Pancreas (tissue), 10 donors: ENCODE measurements around the gene ARHGAP22. TPM values are rescaled to one million over a fixed set of nuclear protein-coding genes. Genes with fewer than 3 reads are reported as not detected.

Experiments used
- ATAC-seq, 4 donors: fragments of 200-7000 bp; cut with Tn5 transposase; one replicate each; pipeline versions ENCODE4 v1.8.0 to v1.9.1; 2020; ENCODE audit warnings: mild to moderate bottlenecking in 4 of 4, moderate library complexity in 4 of 4
- DNase-seq, 6 donors: peaks; one replicate each; pipeline ENCODE4 v3.0.0-alpha.2; 2020
- FAIRE-seq: peaks from 2 replicates; lab custom pipeline; 2012; peaks lifted over from hg19 to GRCh38; lab: Jason Lieb, UNC
- H3K27ac ChIP-seq, 4 donors: fragments of 200-600 bp; sonication (generic); 1 replicate in 3 of 4; 2 replicates in 1 of 4; pipeline versions ENCODE4 v1.5.0 to v1.8.0; 2020
- H3K27me3 ChIP-seq, 4 donors: fragments of 200-600 bp; one replicate each; pipeline ENCODE4 v1.8.0; 2021
- H3K36me3 ChIP-seq, 3 donors: fragments of 200-600 bp; sonication (generic) in 1 of 3; one replicate each; pipeline versions ENCODE4 v1.5.0 to v1.8.0; 2020 to 2021
- H3K4me1 ChIP-seq, 3 donors: fragments of 200-600 bp; one replicate each; pipeline ENCODE4 v1.8.0; 2021
- H3K4me3 ChIP-seq, 4 donors: fragments of 200-600 bp; sonication (generic) in 2 of 4; one replicate each; pipeline versions ENCODE4 v1.5.0 to v1.8.0; 2020 to 2021
- H3K9me3 ChIP-seq, 4 donors: fragments of 200-600 bp; one replicate each; pipeline ENCODE4 v1.8.0; 2021
- WGBS, 2 donors: extraction: QIAGEN DNeasy Blood & Tissue Kit; methylation state at CpG; one replicate each; pipeline ENCODE4 v1.1.7; 2013; 5-methylcytosine and 5-hydroxymethylcytosine counted together
- intact Hi-C, 3 donors: fragments of 100-400 bp; cut with DNase I; formaldehyde crosslinking; loops; one replicate each; pipeline versions ENCODE4 v1.11.1 to v1.14.2; 2022
- polyA plus RNA-seq, 2 donors: library from polyadenylated mRNA; stranded (reverse); fragments of 200-250 nt; gene quantifications; one replicate each; pipeline ENCODE4 v1.2.3, GENCODE V29; 2013
- total RNA-seq, 6 donors: library from RNA; stranded (reverse); fragmentation: NEBNext Ultra II Directional in 4 of 6; extraction: Animal tissue kit (Norgen Biotek cat#: 25700) in 4 of 6; gene quantifications; one replicate each; pipeline versions ENCODE4 v1.2.1 to v1.2.4, GENCODE V29; 2021 to 2023
- TF ChIP-seq, protein P1 (sequence below), 4 donors: fragments of 200-600 bp; sonication (generic) in 3 of 4; IDR thresholded peaks; one replicate each; pipeline versions ENCODE4 v1.5.0 to v1.8.0; 2021; ENCODE audit warnings: antibody characterized with exemption in 4 of 4
- donor health status: healthy with polysubstance abuse.
- donor health status: DM: no; HTN: no; CAD: no; lungs with moderate emphysema.
- donor health status: DM: no; HTN: no; CAD: no.
- donor health status: control.
- donor health status: control.
- donor health status: Bipolar disorder and iron deficiency.
- donor health status: DM: yes; HTN: yes; CAD: no.
- donor health status: DM: no; HTN: no; CAD: no.
- donor health status: DM: no; HTN: no; CAD: no.
- donor health status: DM: yes; HTN: yes; CAD: no.

Gene ARHGAP22
- total and polyA plus RNA-seq, 8 donors: 1.1 to 6.0 (median 1.9) TPM

GRCh38 chr10:48545462-48546145, 59.3 kb downstream of the ARHGAP22 start:
- DNase-seq (no peak), FAIRE-seq (no peak), ATAC-seq (no peak)
- WGBS, 2 donors: 76 to 83% methylated on average over 14 of the region's 14 CpGs
- TF ChIP-seq, protein P1, sequence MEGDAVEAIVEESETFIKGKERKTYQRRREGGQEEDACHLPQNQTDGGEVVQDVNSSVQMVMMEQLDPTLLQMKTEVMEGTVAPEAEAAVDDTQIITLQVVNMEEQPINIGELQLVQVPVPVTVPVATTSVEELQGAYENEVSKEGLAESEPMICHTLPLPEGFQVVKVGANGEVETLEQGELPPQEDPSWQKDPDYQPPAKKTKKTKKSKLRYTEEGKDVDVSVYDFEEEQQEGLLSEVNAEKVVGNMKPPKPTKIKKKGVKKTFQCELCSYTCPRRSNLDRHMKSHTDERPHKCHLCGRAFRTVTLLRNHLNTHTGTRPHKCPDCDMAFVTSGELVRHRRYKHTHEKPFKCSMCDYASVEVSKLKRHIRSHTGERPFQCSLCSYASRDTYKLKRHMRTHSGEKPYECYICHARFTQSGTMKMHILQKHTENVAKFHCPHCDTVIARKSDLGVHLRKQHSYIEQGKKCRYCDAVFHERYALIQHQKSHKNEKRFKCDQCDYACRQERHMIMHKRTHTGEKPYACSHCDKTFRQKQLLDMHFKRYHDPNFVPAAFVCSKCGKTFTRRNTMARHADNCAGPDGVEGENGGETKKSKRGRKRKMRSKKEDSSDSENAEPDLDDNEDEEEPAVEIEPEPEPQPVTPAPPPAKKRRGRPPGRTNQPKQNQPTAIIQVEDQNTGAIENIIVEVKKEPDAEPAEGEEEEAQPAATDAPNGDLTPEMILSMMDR (IDR thresholded peaks at IDR 0.05): no peak
- intact Hi-C loops: no loop called here
- Histone ChIP-seq H3K9me3 (no peaks in the 10 kb centered on the region), H3K4me3 (no peak overlapping the region), H3K27ac (no peak overlapping the region), H3K4me1 (no peaks in the 10 kb centered on the region), H3K27me3 (no peaks in the 10 kb centered on the region), H3K36me3 (no peaks in the 10 kb centered on the region)

GRCh38 chr10:48543182-48543844, 61.6 kb downstream of the ARHGAP22 start:
- Histone ChIP-seq H3K36me3 (no peaks in the 10 kb centered on the region), H3K9me3 (no peaks in the 10 kb centered on the region), H3K27me3 (no peaks in the 10 kb centered on the region), H3K27ac (no peak overlapping the region), H3K4me1 (no peaks in the 10 kb centered on the region), H3K4me3 (no peak overlapping the region)
- TF ChIP-seq, protein P1 (IDR thresholded peaks at IDR 0.05): no peak
- intact Hi-C loops: no loop called here
- WGBS, 2 donors: 85 to 94% methylated on average over 3 of the region's 3 CpGs
- no peak for FAIRE-seq
- no peak for ATAC-seq
- DNase-seq: no peak

GRCh38 chr10:48542471-48543181, 62.2 kb downstream of the ARHGAP22 start:
- ATAC-seq: no peak
- 88 to 95% methylated on average over 6 of the region's 6 CpGs for WGBS, 2 donors
- DNase-seq: no peak

GRCh38 chr10:48541144-48541795, 63.6 kb downstream of the ARHGAP22 start:
- DNase-seq (no peak), ATAC-seq (no peak), FAIRE-seq (no peak)
- intact Hi-C loops: no loop called here
- Histone ChIP-seq H3K4me1 (no peaks in the 10 kb centered on the region), H3K4me3 (no peak overlapping the region), H3K9me3 (no peaks in the 10 kb centered on the region), H3K27me3 (no peaks in the 10 kb centered on the region), H3K36me3 (no peaks in the 10 kb centered on the region), H3K27ac (no peak overlapping the region)
- WGBS, 2 donors: 86 to 87% methylated on average over 7 of the region's 7 CpGs
- TF ChIP-seq, protein P1 (IDR thresholded peaks at IDR 0.05): no peak

More at GRCh38 chr10:48542471-48543181, 62.2 kb downstream of the ARHGAP22 start:
- Histone ChIP-seq H3K4me1 (no peaks in the 10 kb centered on the region), H3K27ac (no peak overlapping the region), H3K9me3 (no peaks in the 10 kb centered on the region), H3K36me3 (no peaks in the 10 kb centered on the region), H3K27me3 (no peaks in the 10 kb centered on the region), H3K4me3 (no peak overlapping the region)
- TF ChIP-seq, protein P1 (IDR thresholded peaks at IDR 0.05): no peak
- intact Hi-C loops: no loop called here
- FAIRE-seq: no peak
